GM18499 (cell line): ENCODE data around the gene CAMKMT.

Experiments
- ATAC-seq: cut with Tn5 transposase; IDR thresholded peaks from one replicate; pipeline ENCODE4 v1.9.1; 2021; ENCODE audit warnings: moderate number of reproducible peaks; ENCODE audit not compliant: insufficient read depth, unreplicated experiment

Gene CAMKMT

DNA sequence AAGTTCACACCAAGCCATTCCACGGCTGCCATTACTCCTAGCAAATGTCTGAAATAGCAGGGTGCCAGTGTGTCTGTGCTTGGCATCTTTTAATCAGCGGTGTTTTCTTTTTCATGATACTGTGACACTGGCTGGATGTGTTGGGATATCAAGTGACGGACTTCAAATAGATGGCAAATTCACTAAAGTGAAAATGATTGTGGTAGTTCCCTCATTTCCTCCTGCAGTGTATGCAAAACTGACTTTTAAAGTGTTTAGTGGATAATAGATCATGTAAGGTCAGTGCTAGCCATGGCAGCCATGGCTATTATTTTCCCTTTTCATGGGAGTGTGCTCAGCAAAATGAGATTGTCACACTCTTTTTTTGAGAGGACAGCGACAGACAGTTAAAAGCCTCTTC is 318.2 kb downstream of the CAMKMT start:
- ATAC-seq = no peak

DNA sequence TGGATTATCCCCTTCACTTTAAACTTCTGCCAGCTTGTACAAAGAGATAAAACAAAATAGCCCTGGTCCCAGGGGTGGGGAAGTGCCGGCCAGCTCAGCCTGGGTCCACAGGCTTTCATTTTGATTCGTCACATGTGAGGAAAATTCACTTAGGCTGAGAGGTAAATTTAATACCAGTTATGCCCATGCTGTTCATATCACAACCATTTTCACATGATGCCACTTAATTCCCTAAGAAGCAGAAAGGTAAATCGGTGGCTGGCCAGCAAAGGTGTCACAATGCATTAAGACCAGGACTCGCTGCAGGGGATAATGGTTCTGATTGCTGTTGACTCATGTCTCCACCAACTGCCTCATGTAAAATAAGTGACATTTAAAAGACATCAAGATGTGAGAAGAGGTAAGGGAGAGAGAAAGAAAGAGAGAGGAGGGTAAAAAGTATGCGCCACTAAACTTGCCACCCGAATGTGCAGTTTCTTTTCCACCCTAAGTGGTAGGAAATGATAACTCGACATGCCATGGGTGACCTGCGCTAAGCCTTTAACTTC is 318.8 kb downstream of the CAMKMT start:
- no peak for ATAC-seq

DNA sequence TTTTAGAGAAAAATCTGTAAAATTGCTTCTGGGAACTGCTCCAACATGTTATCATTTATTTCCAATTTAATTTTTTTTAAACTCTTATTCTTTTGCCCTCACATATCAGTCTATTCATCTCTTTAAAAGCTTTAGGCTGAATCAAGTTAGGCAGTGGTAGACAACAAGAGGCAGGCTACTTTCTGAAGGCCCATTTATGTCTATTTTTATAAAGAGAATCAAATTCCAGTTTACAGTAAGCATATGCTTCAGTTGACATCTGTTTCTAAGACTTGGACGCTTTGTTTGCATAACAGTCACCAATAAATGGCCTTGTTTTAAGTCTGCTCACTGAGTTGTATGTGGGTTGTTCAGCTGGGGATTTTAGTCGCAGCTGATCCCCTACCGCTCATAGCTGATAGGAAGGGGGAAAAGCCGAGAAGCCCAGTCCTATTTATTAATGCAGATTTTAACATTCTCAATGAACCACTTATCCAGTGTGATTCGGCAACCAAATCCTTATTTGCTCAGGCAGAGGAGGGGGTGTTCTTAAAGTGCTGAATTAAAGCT is 319.3 kb downstream of the CAMKMT start:
- no peak for ATAC-seq

DNA sequence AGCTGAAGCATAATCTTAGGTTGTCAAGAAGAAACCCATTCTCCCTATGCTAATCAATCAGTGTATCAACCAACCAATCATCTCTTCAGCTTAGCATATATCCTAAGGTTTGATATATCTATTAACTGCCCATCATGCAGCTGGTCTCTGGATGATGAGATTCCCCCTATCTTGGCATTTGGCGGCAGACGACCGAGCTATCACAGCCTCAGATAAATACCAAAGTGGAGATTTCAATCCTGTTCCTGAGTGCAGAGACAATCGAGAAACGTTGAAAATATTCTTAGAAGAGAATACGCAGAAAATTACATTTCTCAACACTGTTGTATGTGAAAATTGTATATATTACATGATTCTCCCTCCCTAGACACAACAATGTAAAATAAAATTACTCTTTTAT is 320.7 kb downstream of the CAMKMT start:
- ATAC-seq = no peak

DNA sequence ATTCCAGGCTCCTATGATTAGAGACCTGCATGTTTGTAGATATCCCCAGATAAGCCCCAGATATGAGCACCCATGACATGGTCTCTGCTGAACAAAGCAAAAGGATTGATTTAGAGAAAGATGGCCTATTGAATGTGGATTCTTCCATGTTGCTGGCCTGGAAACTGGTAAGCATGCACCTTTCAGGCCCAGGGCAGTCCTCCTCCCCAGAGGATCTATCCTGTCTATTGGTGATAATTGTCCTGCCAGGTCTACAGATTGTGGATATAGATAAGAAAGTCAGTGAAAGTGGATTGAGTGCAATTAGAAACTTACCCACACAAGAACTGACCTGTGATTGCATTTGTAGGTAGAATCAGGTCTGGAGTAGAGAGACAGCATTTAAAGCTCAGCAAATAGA is 322.8 kb downstream of the CAMKMT start:
- ATAC-seq = no peak

DNA sequence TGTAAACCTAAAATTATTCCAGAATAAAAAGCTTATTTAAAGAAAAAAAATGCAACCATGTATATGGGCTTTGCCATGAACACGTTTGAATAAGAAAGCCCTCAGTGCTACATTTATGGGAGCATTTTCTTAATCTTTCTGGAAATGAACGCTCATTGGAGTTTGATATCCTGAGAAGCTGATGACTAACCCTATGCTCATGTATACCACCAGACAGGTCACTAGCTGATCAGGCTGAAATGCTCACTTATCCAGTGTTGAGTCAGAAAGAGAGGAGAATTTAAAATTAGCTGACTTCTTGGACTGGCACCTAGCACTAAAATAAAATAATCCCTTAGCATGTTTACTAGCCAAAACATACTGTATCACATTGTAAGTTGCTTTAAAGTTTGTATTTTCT is 324.8 kb downstream of the CAMKMT start:
- ATAC-seq = no peak

DNA sequence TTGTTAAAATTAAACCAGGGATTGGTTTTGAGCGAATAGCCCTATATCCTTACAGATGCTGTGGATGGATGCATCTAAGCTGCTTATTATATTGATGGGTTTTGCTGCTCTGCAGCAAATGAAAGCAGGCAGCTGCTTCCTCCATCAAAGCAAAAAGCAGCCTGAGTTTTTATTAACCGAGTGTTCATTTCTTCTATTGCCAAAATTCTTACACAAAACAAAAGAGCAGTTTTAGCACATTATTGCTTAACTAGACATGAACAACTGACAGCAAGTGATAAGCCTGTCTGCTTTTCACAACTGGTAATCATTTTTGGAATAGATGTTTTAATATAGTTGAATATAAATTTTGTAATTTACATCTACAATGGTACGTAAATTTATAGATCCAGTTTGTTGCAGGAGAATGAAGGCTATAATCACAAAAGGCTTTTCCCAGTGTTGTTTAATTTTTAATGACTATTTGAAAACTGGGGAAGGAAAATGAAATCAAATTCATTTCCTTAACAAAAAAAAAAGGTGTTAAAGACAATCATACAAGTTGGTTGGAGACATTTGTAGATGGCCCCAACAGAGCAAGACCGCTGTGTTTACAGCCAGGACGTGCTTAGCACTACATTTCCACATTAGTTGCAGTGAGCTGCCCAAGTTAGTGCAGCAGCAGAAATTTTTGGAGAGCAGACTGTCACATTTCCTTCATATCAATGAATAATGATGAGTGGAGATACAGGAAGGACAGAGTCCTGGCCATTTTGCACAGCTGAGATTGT is 326.1 kb downstream of the CAMKMT start:
- no peak for ATAC-seq

DNA sequence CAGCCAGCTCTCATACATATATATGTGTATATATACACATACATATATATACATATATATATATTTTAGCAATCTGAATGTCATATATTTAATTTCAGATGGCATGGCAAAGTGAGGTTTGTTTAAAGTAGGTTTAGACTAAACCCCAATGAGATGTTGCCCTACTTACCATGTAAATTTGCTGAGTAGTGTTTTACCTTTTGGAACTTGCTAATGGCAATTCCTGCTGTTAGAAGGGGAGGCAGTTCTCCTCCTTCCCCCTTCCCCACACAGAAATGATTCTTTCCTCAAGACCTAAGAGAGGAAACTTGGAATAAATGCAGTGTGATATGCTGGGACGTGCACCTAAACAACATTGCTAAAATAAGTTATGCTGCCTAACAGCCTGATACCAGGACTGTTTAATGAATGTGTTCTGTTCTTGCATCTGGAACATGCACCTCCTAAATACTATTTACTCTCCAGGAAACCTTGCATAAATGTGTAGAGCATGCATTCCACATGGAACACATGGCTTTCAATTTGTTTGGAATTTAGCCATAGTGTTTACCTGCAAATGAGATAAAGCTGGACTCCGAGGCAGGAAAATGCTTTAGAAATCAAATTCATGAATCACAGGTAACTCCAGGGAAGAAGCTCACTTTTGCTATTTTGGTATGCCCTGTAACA is 326.8 kb downstream of the CAMKMT start:
- no peak for ATAC-seq

DNA sequence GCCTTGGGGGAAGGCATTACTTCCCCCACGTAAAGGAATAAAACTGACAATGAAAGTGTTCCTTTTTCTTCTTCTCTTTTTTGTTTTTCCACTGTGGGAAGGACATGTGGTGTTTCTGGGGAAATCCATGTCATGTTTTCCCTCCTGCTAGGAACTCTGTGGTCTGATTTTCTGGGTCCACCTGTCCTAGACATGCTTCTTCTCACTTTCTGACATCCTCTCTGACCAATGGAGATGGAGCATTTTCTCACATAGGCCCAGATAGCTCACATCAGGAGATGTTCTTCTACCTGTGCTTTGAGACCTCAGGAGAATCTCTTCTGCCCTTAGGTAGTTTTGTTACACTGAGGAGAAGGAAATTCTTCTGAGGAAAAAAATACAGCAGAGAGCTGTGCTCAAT is 327.8 kb downstream of the CAMKMT start:
- ATAC-seq = no peak

DNA sequence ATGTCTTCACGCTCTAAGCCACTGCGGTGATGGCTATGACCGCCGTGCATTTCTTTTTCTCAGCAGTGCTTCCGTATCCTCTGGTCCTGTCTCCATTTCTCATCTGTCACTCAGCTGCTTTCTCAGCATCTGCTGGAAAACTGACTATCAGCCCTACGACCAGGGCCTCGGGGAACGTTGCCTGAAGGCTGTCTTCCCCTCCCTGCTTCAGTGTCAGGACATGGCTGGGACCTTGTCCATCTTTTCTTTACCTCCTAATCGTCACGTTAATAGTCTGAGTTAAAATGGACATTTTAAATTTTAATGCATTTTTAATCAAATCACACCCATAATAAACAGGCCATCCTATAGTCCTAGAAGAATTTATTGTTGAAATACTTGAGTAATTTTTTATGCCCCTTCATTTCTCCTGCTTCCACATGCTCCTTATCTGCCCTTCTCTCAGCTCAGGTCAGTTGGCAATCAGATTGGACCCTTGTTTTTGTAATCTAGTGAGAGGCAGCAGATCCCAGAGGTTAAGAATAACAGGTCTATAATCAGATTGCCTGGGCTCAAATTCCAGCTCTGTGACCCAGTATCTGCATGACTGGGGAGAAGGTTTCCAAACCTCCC is 329.5 kb downstream of the CAMKMT start:
- no peak for ATAC-seq

DNA sequence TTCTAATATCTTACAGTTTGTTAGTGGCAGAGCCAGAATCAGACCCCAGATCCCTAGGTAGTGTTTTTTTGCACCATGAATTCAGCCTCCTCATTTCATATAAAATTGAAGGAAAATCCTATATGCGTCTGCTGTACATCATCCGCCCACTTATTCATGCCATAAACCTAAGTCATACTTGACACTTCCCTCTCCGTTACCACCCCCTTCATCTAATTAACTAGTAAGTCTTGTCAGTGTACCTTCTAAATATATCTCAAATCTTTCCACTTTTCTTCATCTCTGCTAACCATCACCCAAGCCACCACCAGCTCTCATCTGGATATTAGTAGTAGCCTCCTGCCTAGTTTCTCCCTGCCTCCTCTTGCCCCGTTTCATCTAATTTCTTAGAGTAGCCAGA is 331.1 kb downstream of the CAMKMT start:
- ATAC-seq = no peak

DNA sequence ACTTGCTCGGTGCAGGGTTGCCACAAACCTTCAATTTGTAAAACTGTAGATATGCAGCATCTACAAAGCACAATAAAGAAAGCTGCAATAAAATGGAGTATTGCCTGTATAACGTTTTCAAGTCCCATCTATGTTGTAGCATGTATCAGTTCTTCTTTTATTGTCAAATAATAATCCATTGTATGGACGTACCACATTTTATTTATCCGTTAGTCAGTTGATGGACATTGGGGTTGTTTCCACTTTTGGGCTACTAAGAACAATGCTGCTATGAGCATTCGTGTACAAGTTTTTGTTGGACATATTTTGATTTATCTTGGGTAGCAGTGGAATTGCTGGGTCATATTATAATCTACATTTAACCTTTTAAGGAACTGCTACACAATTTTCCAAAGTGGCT is 339.1 kb downstream of the CAMKMT start:
- no peak for ATAC-seq

DNA sequence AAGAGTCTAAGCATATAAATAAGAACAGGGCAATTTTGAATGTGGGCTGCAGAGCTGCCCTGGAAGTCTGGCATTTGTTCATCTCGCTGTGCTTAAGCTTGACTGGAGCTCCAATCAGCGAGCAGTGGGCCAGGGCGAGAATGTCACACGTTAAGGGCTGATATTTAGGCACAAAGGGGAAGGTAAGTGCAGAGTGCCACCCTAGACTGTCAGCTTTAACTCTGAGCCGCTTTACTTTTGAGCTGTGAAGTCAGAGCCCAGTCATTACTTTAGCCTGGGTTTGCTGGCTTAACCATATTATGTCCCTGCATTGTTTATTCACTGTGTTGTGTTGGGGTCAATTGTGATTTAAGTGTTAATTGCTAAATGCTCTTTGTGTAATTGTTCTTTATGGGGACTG is 343.6 kb downstream of the CAMKMT start:
- ATAC-seq = no peak

DNA sequence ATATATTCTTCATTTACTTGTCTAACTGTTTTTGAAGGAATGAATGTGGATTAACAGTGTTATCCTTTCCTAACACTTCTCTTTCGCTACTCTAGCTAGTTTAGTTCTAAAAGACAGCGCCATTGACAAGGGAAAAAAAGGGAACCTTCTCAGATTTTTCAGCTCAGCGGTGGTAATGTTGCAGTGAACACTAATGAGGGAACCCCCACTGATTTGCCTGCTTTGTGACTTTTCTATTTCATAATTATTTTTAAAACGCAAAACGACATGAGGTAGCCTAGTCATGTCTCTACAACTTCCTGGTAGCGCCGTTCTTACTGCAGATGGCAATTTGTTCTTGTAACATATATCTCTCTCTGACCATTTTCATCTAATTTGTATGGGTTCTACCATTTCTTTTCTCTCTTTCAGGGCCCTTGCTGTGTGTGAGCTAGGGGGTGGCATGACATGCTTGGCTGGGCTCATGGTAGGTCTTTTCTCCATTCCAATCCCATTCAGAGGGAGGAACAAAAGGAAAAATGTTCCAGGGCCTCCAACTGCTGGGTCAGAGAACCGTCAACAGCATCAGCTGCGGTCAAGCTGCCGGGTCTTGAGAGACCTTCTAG is 344.2 kb downstream of the CAMKMT start:
- ATAC-seq = no peak

DNA sequence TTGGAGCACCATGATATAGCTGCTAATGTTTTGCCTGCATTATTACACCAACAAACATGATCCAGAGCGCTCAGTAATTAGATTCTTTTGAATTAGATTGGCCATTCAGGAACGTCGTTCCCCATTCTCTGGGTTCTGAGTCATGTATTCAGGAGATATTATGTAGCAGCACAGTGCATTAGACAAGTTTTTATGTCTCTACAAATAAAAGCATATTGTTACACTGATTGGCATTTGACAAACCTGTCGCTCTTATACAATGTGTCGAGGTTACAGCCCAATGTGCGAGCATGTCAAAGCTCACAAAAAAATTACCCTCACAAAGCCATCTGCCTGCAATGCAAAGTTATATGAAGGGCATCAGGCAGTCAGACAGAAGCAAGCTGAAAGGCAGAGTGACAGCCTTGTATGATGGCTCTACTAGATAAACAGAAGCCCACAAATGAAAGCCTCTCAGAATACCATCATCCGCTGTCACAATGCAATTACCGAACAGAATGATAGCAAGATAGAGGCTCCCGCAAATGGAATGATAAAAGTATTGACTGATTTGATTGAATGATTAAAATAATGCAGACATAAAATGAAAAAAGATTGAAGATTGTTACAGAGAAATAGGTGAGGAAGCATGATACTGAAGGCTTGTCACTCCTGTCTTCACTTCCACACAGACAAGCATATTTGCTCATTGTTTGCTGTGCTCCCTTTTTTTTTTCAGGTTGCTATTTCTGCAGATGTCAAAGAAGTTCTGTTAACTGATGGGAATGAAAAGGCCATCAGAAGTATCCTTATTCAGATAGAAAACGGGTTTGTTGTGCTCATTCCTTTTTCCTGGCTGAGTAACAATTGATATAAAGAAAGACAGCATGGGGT is 345.2 kb downstream of the CAMKMT start:
- ATAC-seq = no peak

DNA sequence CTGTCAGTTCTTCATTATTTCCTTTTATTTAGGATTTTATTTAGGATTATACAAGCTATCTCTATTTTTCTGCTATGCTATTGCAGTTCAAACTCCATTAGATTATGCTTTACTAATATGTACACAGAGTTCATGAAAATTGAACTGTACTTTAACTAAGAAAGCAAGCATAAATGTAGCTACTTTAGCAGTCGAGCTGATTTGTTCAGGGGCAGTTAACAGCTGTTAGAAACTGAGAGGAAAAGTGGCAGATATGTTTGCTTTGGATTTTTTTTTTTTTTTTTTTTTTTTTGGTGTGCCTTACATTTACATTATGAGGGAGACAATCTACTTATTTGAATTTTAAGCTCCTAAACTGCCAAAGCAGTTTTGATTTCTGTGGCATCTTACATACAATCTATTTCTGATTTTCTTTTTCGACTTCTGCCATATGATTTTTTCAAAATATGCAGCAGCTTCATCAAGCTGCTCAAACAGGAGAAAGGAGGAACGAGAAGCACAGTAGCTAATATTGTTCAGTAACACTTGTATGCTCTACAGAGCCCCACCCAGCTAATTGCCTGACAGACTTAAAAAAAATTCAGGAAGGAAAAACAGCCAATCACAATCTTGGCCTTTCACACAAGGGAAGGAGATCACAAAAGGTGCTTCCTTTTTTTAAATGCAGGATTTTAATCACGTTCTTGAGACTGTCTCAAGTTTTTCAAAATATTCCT is 346.4 kb downstream of the CAMKMT start:
- ATAC-seq = no peak

DNA sequence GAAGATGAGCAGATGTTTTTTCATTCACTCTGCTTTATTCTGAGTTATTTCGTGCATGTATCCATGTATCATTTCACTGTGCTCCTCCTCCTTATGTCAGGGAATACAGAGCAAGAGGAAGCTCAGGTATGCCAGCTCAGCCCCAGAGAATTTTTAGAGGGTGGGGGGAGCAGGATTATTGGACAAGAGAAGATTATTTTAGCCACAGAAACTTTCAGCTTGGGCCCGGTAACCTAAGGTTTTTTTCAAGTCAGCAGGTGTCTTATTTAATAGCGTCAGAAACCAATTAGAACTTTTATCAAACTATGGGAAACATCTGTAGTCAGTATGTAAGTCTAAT is 346.9 kb downstream of the CAMKMT start:
- no peak for ATAC-seq

DNA sequence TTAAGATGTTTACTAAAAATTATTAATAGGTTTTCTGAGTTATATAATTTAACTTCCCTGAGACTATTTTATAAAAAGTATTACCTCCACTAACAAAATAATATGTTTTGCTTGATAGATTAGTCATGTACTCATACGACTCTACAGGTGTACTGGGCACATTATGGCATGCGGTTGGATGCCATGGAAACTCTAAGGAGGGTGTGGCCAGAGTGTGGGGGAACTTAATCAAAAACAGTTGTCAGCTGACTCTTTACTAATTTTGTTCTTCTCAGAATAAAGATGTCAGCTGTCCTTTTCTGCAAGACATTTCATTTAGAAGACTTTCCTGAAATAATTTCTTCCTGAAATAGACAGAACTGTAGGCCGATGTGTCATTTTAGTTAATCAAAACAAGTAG is 351.4 kb downstream of the CAMKMT start:
- ATAC-seq = no peak

DNA sequence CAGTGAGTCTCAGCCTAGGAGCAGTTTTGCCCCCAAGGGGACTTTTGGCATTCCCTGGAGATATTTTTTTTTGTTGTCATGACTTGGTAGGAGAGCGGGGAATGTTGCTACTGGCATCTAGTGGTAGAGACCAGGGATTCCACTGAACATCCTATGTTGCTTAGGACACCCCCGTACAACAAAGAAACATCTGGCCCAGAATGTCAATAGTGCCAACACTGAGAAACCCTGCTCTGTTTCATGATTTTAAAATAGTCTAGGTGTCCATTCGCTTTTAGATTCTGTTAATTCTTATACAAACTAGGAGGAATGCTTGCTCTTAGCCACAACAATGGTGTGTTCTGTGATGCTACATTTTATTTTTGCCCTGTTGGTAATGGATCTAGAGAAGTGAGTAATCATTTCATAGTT is 353.9 kb downstream of the CAMKMT start:
- ATAC-seq = no peak
